ENCODE results near the gene OXTR.
A peak's percentile ranks its signal among the peaks of the same experiment; 100 is the strongest.

Gene OXTR

DNA sequence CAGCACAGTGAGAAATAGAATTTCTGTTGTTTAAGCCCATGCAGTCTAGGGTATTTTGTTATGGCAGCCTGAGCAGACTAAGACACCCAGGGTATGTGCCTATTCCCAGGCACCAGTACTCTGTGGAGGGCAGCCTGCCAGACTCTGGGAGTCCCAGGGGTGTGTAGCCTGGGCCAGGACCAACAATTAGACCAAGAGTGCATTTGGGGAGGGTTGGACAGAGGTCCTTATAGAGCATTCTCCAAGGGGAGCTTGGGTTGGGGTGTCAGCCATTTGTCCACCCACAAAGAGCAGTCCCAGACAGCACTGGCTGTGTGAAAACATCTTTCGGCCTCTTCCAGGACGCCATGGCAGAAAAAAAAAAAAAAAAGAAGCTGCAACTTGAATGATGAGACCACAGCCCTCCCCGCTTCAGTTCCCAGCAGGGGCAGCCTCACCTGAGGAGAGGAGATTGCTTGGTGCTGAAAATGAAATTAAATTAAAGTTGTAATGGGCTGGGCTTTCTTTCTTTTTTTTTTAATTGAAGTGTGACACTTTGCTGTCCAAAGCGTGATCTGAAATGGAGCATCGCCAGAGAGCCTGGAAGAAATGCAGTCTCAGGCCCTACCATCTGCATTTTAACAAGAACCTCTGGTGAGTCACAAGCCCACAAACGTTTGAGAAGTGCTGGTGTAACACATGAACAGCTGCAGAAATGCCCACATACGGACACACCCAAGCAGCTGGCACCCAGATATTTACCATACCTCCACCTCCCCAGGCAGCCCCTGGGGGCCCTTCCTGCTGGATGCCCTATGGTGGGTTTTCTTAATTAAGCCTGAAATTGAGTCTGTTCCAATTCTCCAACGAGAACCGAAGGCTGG lies 57.1 kb downstream of the OXTR start:
- DNase-seq (ENCODE audit: low read depth), result peak; percentile 78

DNA sequence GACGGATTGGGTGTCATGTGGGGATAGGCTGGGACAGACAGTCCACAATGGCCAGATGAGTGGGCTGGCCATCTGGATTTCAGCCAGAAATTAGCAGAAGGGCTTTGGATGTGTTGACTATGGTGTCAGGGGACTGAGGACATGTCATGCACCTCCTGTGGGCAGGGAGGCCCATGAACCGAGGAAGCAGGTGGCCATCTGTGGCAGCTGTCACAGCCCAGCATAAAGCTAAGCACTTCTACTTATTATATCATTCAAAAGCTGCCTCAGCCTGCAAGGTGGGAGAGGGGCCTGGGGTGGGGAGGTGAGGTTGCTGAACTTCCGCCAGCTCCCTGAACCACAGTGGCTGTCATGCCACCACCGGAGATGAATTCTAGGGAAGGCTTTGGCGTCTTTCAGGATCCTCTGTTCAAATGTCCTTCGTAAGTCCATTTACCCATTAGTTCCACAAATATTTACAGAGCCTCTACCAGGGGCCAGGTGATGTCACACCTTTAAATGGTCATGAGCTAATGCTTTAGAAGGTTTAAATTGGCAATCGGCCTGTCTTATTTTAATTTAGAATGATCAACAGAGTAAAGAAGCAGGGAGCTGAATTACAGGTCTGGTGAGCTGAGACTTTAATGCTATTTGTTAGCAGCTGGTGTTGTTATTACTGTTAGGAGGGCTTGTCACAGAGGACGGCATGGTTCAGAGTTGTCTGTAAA lies 59.5 kb downstream of the OXTR start:
- DNase-seq (ENCODE audit: low read depth), result no peak

DNA sequence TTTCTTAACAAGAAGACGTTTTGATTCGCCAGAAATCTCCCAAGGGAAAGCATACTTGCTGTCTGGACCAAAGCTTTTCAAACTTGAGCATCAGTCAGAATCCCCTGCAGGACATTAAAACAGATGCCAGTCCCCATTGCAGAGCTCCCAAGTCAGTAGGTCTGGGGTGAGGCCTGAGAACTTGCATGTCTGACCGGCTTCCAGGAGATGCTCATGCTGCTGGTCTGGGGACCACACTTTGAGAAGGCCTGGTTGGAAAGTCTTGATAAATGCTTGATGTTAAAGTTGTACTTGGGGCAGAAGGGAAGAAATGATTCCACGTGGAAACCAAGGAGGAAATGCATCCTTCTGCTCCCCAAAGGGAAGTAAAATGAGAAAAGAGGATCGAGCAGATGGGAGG lies 60.1 kb downstream of the OXTR start:
- DNase-seq (ENCODE audit: low read depth), result no peak

DNA sequence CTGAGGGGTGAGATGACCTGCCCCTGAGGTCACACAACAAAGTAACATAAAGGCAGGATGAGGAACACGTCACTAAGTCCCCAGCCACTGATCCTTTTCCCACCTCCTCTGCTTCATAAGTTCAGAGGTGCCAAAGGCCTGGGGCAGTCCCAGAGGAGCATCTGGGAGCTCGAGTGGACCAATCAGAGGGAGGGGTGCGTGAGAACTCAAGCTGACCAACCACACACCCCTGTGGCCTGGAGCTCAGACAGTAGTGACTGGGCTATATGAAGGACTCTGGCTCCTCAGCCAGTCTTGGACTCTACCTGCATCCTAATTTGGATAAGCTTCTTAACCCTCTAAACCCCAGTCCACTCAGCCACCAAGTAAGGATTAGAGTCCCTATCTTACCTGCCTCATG lies 63.8 kb downstream of the OXTR start:
- no peak for DNase-seq (ENCODE audit: low read depth)

DNA sequence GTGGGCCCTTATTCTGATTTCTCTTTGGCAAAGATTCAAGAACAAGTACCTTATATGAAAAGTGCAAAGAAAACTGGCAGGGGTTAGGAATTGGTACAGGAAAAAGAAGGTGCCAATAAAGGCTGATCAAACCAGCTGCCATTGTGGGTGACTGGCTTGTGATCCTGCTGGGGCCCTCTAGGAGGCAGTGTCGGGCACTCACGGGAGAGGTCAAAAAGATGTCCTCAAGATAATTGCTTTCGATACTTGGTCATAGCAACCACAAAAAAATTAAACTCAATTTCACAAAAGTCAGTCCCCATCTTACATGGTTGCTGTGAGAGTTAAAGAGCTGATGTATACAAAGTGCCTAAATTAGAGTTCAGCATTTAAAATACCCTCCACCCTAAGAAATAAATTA lies 66.9 kb downstream of the OXTR start:
- DNase-seq (ENCODE audit: low read depth), result no peak

Measured in HS-27A (cell line).